ENCODE measurements around the gene KEL. TPM values are rescaled to one million over a fixed set of nuclear protein-coding genes. Genes with fewer than 3 reads are reported as not detected.

KEL gene
- total RNA-seq, 2 experiments from 2014 or later = 0.19 TPM; not detected in 1

- no peak overlapping the region for H3K27ac Mint-ChIP-seq
- Histone ChIP-seq H3K4me3 (ENCODE audit: low read length) (no peak overlapping the region), H3K4me1 (ENCODE audit: insufficient read depth, low read length) (no peaks in the 10 kb centered on the region), H3K9me3 (ENCODE audit: control insufficient read depth in 1 of 2, insufficient read depth in 1 of 2, low read length in 2 of 2) (no peaks in the 10 kb centered on the region), H3K27ac (ENCODE audit: low read depth in 1 of 2, low read length in 2 of 2) (no peak overlapping the region), H3K27me3 (ENCODE audit: control insufficient read depth in 1 of 2, insufficient read depth in 2 of 2, low read length in 2 of 2) (no peaks in the 10 kb centered on the region), H3K36me3 (ENCODE audit: insufficient read depth, low read length) (no peaks in the 10 kb centered on the region)
- no peak for DNase-seq
- intact Hi-C loops (cut with DNase I, micrococcal nuclease) = no loop called here
- POLR2A ChIA-PET = no interaction called here
- no peak overlapping the region for H3K4me3 Mint-ChIP-seq
- no peak for TF ChIP-seq CTCF (IDR thresholded peaks at IDR 0.05)
- no peaks in the 10 kb centered on the region for H3K27me3 Mint-ChIP-seq
- H3K9me3 Mint-ChIP-seq = no peaks in the 10 kb centered on the region
- no peak for ATAC-seq (ENCODE audit: poor library complexity)
- CTCF ChIA-PET = interaction anchor here (1.4 kb wide), 1 partner anchor 9 kb away, joined by 3 read pairs; no protein-coding TSS in a partner anchor
- no peaks in the 10 kb centered on the region for H3K4me1 Mint-ChIP-seq (ENCODE audit: low read depth)
- no peaks in the 10 kb centered on the region for H3K36me3 Mint-ChIP-seq (ENCODE audit: low read depth)
These were observed 28.1 kb downstream of the KEL start for GRCh38 chr7:142934056-142934455.

- DNase-seq (no peak), ATAC-seq (ENCODE audit: poor library complexity) (no peak)
- no peaks in the 10 kb centered on the region for H3K27me3 ChIP-seq (ENCODE audit: control insufficient read depth in 1 of 2, insufficient read depth in 2 of 2, low read length in 2 of 2)
- Mint-ChIP-seq H3K27ac (no peak within 1 kb of the TSS), H3K4me1 (ENCODE audit: low read depth) (no peaks in the 10 kb centered on the region), H3K36me3 (ENCODE audit: low read depth) (no peaks in the 10 kb centered on the region), H3K27me3 (no peaks in the 10 kb centered on the region), H3K9me3 (no peaks in the 10 kb centered on the region), H3K4me3 (no peak within 1 kb of the TSS)
- ChIA-PET CTCF (no interaction called here), POLR2A (no interaction called here)
- no peaks in the 10 kb centered on the region for H3K9me3 ChIP-seq (ENCODE audit: control insufficient read depth in 1 of 2, insufficient read depth in 1 of 2, low read length in 2 of 2)
- no peak for TF ChIP-seq CTCF (IDR thresholded peaks at IDR 0.05)
- intact Hi-C loops (cut with DNase I, micrococcal nuclease) = no loop called here
- no peak within 1 kb of the TSS for H3K27ac ChIP-seq (ENCODE audit: low read depth in 1 of 2, low read length in 2 of 2)
- no peaks in the 10 kb centered on the region for H3K4me1 ChIP-seq (ENCODE audit: insufficient read depth, low read length)
- H3K36me3 ChIP-seq (ENCODE audit: insufficient read depth, low read length) = no peaks in the 10 kb centered on the region
- no peak within 1 kb of the TSS for H3K4me3 ChIP-seq (ENCODE audit: low read length)
These were observed 28.5 kb downstream of the KEL start, which contains the start of gene TRPV5 for GRCh38 chr7:142933624-142934023. Gene TRPV5, minus strand, starts transcription at chr7:142933746. Its CDS starts 287 bp downstream, at chr7:142933459.

GRCh38 chr7:142933092-142933475 lies 29.1 kb downstream of the KEL start:
- no peaks in the 10 kb centered on the region for H3K4me1 ChIP-seq (ENCODE audit: insufficient read depth, low read length)
- H3K9me3 ChIP-seq (ENCODE audit: control insufficient read depth in 1 of 2, insufficient read depth in 1 of 2, low read length in 2 of 2) = no peaks in the 10 kb centered on the region
- no peaks in the 10 kb centered on the region for H3K4me1 Mint-ChIP-seq (ENCODE audit: low read depth)
- H3K9me3 Mint-ChIP-seq = no peaks in the 10 kb centered on the region
- POLR2A ChIA-PET = no interaction called here
- H3K27ac Mint-ChIP-seq = no peak overlapping the region
- no peaks in the 10 kb centered on the region for H3K36me3 Mint-ChIP-seq (ENCODE audit: low read depth)
- H3K27me3 Mint-ChIP-seq = no peaks in the 10 kb centered on the region
- TF ChIP-seq CTCF (IDR thresholded peaks at IDR 0.05) = no peak
- H3K27ac ChIP-seq (ENCODE audit: low read depth in 1 of 2, low read length in 2 of 2) = no peak overlapping the region
- ATAC-seq (ENCODE audit: poor library complexity) (no peak), DNase-seq (no peak)
- intact Hi-C loops (cut with DNase I, micrococcal nuclease) = no loop called here
- H3K27me3 ChIP-seq (ENCODE audit: control insufficient read depth in 1 of 2, insufficient read depth in 2 of 2, low read length in 2 of 2) = no peaks in the 10 kb centered on the region
- H3K4me3 ChIP-seq (ENCODE audit: low read length) = no peak overlapping the region
- H3K4me3 Mint-ChIP-seq = no peak overlapping the region
- CTCF ChIA-PET = no interaction called here
- H3K36me3 ChIP-seq (ENCODE audit: insufficient read depth, low read length) = no peaks in the 10 kb centered on the region
